ENCODE measurements around the gene CNIH3.

GRCh38 chr1:224613486-224613885 lies 2.6 kb upstream of the CNIH3 start:
- TF ChIP-seq, protein P1, sequence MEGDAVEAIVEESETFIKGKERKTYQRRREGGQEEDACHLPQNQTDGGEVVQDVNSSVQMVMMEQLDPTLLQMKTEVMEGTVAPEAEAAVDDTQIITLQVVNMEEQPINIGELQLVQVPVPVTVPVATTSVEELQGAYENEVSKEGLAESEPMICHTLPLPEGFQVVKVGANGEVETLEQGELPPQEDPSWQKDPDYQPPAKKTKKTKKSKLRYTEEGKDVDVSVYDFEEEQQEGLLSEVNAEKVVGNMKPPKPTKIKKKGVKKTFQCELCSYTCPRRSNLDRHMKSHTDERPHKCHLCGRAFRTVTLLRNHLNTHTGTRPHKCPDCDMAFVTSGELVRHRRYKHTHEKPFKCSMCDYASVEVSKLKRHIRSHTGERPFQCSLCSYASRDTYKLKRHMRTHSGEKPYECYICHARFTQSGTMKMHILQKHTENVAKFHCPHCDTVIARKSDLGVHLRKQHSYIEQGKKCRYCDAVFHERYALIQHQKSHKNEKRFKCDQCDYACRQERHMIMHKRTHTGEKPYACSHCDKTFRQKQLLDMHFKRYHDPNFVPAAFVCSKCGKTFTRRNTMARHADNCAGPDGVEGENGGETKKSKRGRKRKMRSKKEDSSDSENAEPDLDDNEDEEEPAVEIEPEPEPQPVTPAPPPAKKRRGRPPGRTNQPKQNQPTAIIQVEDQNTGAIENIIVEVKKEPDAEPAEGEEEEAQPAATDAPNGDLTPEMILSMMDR (conservative IDR thresholded peaks at IDR 0.05 in 1 of 2, IDR thresholded peaks at IDR 0.05 in 1 of 2; ENCODE audit: low read depth in 1 of 2, low read length in 2 of 2) = no peak
- TF ChIP-seq EZH2 (IDR thresholded peaks at IDR 0.05; ENCODE audit: low read length, missing control alignments) = no peak

Measured in fibroblast of lung (primary cell).